ENCODE measurements around the gene IL5.

DNA sequence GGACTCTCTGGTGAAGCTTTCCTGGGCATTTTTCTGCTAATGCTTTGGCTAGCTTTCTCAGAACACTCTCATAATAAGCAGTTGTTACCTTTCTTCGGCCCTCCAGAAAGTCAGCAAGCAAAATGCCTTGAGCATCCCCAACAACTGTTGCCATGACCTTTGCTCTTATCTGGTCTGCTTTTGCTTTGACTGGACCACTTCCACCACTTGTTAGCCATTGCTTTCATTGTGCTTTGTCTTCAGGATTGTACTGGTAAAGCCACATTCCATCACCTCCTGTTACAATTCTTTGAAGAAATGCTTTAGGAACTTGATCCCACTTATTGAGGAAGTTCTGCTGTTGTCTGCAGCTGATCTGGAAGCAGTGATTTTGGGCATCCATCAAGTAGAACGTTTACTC is 49.2 kb upstream of the IL5 start:
- TF ChIP-seq POLR2A (IDR thresholded peaks at IDR 0.05) (no peak), CTCF (IDR thresholded peaks at IDR 0.05) (no peak)
